HEK293T (cell line): ENCODE results near the gene CASP2.

Source experiments
- CTCF ChIA-PET: fragments of 350-600 bp; formaldehyde crosslinking; extraction: SDS; loops from one replicate; lab custom pipeline; 2021; ENCODE audit warnings: antibody characterized with exemption, inconsistent platforms; lab: Yijun Ruan, JAX
- POLR2A ChIA-PET: fragments of 350-600 bp; formaldehyde crosslinking; extraction: SDS; loops from one replicate; lab custom pipeline; 2020; ENCODE audit warnings: antibody characterized with exemption, inconsistent platforms; lab: Yijun Ruan, JAX
- DNase-seq: peaks from one replicate; pipeline ENCODE4 v3.0.0; 2012; ENCODE audit warnings: mixed read lengths; ENCODE audit errors: extremely low spot score
- ARNT ChIP-seq: fragments of 450-650 bp; IDR thresholded peaks from 2 replicates; pipeline ENCODE4 v1.6.1; 2017; ENCODE audit warnings: mild to moderate bottlenecking
- BHLHE40 ChIP-seq: fragments of 450-650 bp; IDR thresholded peaks from 2 replicates; pipeline ENCODE4 v1.6.1; 2016; ENCODE audit warnings: mild to moderate bottlenecking, moderate library complexity, borderline replicate concordance
- CTBP1 ChIP-seq: fragments of 450-650 bp; IDR thresholded peaks from 2 replicates; pipeline ENCODE4 v1.6.1; 2016; ENCODE audit warnings: borderline replicate concordance
- ELF4 ChIP-seq: fragments of 450-650 bp; IDR thresholded peaks from 2 replicates; pipeline ENCODE4 v1.6.1; 2017; ENCODE audit warnings: antibody characterized with exemption
- FOXA1 ChIP-seq: fragments of 450-650 bp; IDR thresholded peaks from 2 replicates; pipeline ENCODE4 v1.6.1; 2016; ENCODE audit warnings: mild to moderate bottlenecking
- FOXK2 ChIP-seq: fragments of 450-650 bp; IDR thresholded peaks from 2 replicates; pipeline ENCODE4 v1.6.1; 2016; ENCODE audit warnings: mild to moderate bottlenecking
- FOXM1 ChIP-seq: fragments of 450-650 bp; IDR thresholded peaks from 2 replicates; pipeline ENCODE4 v1.6.1; 2017; ENCODE audit warnings: mild to moderate bottlenecking, borderline replicate concordance
- HDGF ChIP-seq: fragments of 450-650 bp; IDR thresholded peaks from 2 replicates; pipeline ENCODE4 v1.6.1; 2017; ENCODE audit warnings: antibody characterized with exemption, borderline replicate concordance
- L3MBTL2 ChIP-seq: fragments of 450-650 bp; conservative IDR thresholded peaks from 2 replicates; pipeline ENCODE4 v1.6.1; 2016; ENCODE audit warnings: mild to moderate bottlenecking
- LEF1 ChIP-seq: fragments of 450-650 bp; IDR thresholded peaks from 2 replicates; pipeline ENCODE4 v1.6.1; 2017; ENCODE audit warnings: mild to moderate bottlenecking, borderline replicate concordance
- NFRKB ChIP-seq: fragments of 450-650 bp; IDR thresholded peaks from 2 replicates; pipeline ENCODE4 v1.6.1; 2016; ENCODE audit warnings: mild to moderate bottlenecking, moderate library complexity
- SP1 ChIP-seq: fragments of 450-650 bp; IDR thresholded peaks from 2 replicates; pipeline ENCODE4 v1.6.1; 2017
- SUZ12 ChIP-seq: fragments of 450-650 bp; IDR thresholded peaks from 2 replicates; pipeline ENCODE4 v1.6.1; 2016; ENCODE audit warnings: mild to moderate bottlenecking
- TARDBP ChIP-seq: fragments of 450-650 bp; IDR thresholded peaks from 2 replicates; pipeline ENCODE4 v1.6.1; 2016
- ZNF384 ChIP-seq: fragments of 450-650 bp; IDR thresholded peaks from 2 replicates; pipeline ENCODE4 v1.6.1; 2016
- TF ChIP-seq, protein P1 (sequence below): fragments of 450-650 bp; IDR thresholded peaks from 2 replicates; pipeline ENCODE4 v1.6.1; 2016

The CASP2 gene

GRCh38 chr7:143243614-143244013, 44.5 kb upstream of the CASP2 start:
- TF ChIP-seq CTBP1 (no peak), TARDBP (no peak), SUZ12 (no peak), SP1 (no peak), FOXM1 (no peak), L3MBTL2 (no peak), HDGF (no peak), ZNF384 (no peak)
- DNase-seq: no peak
- ChIA-PET POLR2A (no interaction called here), CTCF (interaction anchor here (0.7 to 1.6 kb wide), 2 partner anchors 38 to 56 kb away, joined by 3 to 4 read pairs; no protein-coding TSS in a partner anchor)

- TF ChIP-seq TARDBP (no peak), ZNF384 (no peak), L3MBTL2 (no peak), FOXK2 (no peak), BHLHE40 (no peak), NFRKB (no peak), SP1 (no peak), FOXA1 (no peak), CTBP1 (no peak), HDGF (no peak), LEF1 (no peak), SUZ12 (no peak), FOXM1 (no peak), ARNT (no peak), ELF4 (no peak)
- TF ChIP-seq, protein P1, sequence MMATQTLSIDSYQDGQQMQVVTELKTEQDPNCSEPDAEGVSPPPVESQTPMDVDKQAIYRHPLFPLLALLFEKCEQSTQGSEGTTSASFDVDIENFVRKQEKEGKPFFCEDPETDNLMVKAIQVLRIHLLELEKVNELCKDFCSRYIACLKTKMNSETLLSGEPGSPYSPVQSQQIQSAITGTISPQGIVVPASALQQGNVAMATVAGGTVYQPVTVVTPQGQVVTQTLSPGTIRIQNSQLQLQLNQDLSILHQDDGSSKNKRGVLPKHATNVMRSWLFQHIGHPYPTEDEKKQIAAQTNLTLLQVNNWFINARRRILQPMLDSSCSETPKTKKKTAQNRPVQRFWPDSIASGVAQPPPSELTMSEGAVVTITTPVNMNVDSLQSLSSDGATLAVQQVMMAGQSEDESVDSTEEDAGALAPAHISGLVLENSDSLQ: no peak
- ChIA-PET CTCF (interaction anchor here (0.7 to 1.6 kb wide), 2 partner anchors 37 to 55 kb away, joined by 3 to 4 read pairs; no protein-coding TSS in a partner anchor), POLR2A (no interaction called here)
- DNase-seq: no peak
These were observed 43.8 kb upstream of the CASP2 start for GRCh38 chr7:143244321-143244720.

GRCh38 chr7:143245123-143245522, 43.0 kb upstream of the CASP2 start:
- no peak for DNase-seq
- CTCF ChIA-PET: interaction anchor here (1.0 kb wide), 1 partner anchor 30 kb away, joined by 3 read pairs; no protein-coding TSS in a partner anchor
- POLR2A ChIA-PET: interaction anchor here (1.5 kb wide), 1 partner anchor 18 kb away, joined by 8 read pairs; the partner anchor contains the start of gene GSTK1
- TF ChIP-seq BHLHE40 (no peak), ZNF384 (no peak), NFRKB (no peak), SUZ12 (no peak), LEF1 (no peak), CTBP1 (no peak), TARDBP (no peak), FOXM1 (no peak), ARNT (no peak), FOXA1 (no peak), SP1 (no peak)
- TF ChIP-seq, protein P1: no peak

DNA sequence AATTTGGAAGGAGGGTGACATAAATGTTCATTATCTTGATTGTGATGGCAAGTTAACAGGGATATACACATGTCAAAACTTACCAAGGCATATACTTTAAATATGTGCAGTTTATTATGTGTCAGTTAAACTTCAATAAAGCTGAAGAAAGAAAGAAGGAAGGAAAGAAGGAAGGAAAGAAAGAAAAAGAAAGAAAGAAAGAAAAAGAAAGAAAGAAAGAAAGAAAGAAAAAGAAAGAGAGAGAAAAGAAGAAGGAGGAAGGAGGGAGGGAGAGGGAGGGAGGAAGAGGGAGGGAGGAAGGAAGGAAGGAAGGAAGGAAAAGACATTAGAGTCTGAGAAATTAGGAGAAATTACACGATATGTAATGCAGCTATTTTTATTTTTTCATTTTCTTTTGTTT, 40.8 kb upstream of the CASP2 start:
- ChIA-PET POLR2A (no interaction called here), CTCF (interaction anchor here (0.7 kb wide), 1 partner anchor 32 kb away, joined by 3 read pairs; no protein-coding TSS in a partner anchor)
- TF ChIP-seq ARNT (no peak), SUZ12 (no peak), HDGF (no peak), FOXK2 (no peak), LEF1 (no peak), NFRKB (no peak), FOXM1 (no peak), SP1 (no peak), FOXA1 (no peak), BHLHE40 (no peak), ELF4 (no peak), TARDBP (no peak), ZNF384 (no peak), L3MBTL2 (no peak), CTBP1 (no peak)
- TF ChIP-seq, protein P1: no peak
- no peak for DNase-seq

DNA sequence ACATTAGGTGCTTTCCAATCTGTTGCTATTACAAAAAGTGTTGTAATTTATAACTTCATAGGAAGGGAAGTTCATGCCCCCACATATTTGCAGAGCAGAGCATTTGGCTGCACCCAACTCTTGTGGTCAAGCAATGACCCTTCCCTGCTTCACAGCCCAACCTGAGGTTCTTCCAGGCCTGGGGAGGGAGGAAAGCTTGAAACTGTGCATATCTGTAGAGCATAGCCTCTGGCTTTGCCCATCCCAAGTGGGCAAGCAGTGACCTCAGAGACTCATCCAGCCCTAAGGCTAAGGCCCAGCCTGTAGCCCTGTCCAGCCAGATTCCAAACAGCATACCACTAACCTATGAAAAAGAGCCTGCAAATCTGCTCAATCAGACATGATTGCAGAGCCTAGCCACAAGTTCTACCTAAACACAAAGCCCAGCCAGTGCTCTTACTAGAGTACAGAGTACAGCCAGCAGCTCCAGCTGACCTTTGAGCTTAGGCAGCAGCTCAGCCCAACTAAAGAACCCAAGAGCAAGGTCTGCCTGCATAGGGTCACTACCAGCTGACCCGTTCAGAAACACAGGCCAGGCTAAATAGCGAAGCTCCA, 39.3 kb upstream of the CASP2 start:
- no peak for DNase-seq
- ChIA-PET POLR2A (no interaction called here), CTCF (interaction anchor here (1.1 to 1.2 kb wide), 2 partner anchors 8 to 51 kb away, joined by 3 read pairs; no protein-coding TSS in a partner anchor)
- TF ChIP-seq NFRKB: no peak
- no peak for TF ChIP-seq FOXA1
- no peak for TF ChIP-seq SUZ12
- TF ChIP-seq LEF1: no peak
- no peak for TF ChIP-seq L3MBTL2
- TF ChIP-seq ELF4: no peak

- ChIA-PET CTCF (interaction anchor here (1.1 to 1.3 kb wide), 2 partner anchors 9 to 49 kb away, joined by 3 to 5 read pairs; no protein-coding TSS in a partner anchor), POLR2A (interaction anchor here (1.0 kb wide), 1 partner anchor 13 kb away, joined by 3 read pairs; the partner anchor contains the start of gene GSTK1)
- no peak for TF ChIP-seq BHLHE40
- DNase-seq: no peak
These were observed 38.0 kb upstream of the CASP2 start for GRCh38 chr7:143250199-143250598.
